Iris pigment epithelial cell (primary cell): ENCODE data around the gene ANAPC2.

Source experiments
- DNase-seq: peaks from one replicate; pipeline ENCODE4 v3.0.0-alpha.2; 2011; ENCODE audit warnings: low read depth

ANAPC2 gene

GRCh38 chr9:137126786-137127185 lies 61.6 kb downstream of the ANAPC2 start:
- DNase-seq, result no peak
